Urothelium cell line (cell line): ENCODE data around the gene LMLN.
"Not testable (repeated sequence)": the region's sequence is repeated elsewhere in the genome, so short reads cannot be mapped to it uniquely, and the experiment has no call there.

Source experiments
- DNase-seq: peaks from one replicate; pipeline ENCODE4 v3.0.0; 2011; ENCODE audit warnings: low spot score, mixed read lengths
- FAIRE-seq: peaks from 2 replicates; lab custom pipeline; 2011; peaks lifted over from hg19 to GRCh38; lab: Jason Lieb, UNC

Gene LMLN

DNA sequence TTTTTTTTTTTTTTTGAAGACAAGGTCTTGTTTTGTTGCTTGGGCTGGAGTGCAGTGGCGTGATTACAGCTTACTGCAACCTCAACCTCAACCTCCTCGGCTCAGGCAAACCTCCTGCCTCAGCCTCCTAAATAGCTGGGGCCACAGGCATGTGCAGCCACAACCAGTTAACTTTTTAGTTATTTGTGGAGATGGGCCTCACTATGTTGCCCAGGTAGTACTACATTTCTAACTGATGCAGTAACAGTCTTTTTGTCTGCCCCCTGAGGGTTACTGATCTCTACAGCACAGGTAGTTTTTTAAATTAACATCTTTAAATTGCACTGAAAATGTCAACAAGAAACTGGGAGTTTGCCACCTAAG lies 3.4 kb upstream of the LMLN start:
- FAIRE-seq, result no peak

GRCh38 chr3:197957790-197958133 lies 2.3 kb upstream of the LMLN start:
- no peak for DNase-seq
- no peak for FAIRE-seq

More for the DNA sequence above, 3.4 kb upstream of the LMLN start:
- DNase-seq, result no peak

- DNase-seq (no peak), FAIRE-seq (no peak)
Observed at GRCh38 chr3:197958346-197958745, 1.7 kb upstream of the LMLN start.

DNA sequence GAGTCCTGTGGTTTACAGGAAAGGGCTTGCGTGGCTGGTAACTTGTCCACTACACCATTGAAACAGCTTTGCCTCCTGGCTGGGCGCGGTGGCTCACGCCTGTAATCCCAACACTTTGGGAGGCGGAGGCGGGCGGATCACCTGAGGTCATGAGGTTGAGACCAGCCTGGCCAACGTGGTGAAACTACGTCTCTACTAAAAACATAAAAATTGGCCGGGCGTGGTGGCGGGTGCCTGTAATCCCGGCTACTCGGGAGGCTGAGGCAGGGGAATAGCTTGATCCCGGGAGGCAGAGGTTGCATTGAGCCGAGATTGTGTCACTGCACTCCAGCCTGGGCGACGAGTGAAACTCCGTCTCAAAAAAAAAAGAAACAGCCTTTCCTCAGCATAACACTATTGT lies 1.2 kb upstream of the LMLN start:
- not testable (repeated sequence) for FAIRE-seq

GRCh38 chr3:197959500-197959890 lies 522 bp upstream of the LMLN start:
- FAIRE-seq (no peak), DNase-seq (no peak)

More for the DNA sequence above, 1.2 kb upstream of the LMLN start:
- DNase-seq, result not testable (repeated sequence)

- no peak for FAIRE-seq
- DNase-seq, result no peak
Observed at GRCh38 chr3:197960694-197961581, 921 bp downstream of the LMLN start.

GRCh38 chr3:197961582-197961945 lies 1.5 kb downstream of the LMLN start:
- DNase-seq (no peak), FAIRE-seq (no peak)

- DNase-seq, result no peak
- FAIRE-seq, result no peak
Observed at GRCh38 chr3:197963019-197963637, 3.1 kb downstream of the LMLN start.

DNA sequence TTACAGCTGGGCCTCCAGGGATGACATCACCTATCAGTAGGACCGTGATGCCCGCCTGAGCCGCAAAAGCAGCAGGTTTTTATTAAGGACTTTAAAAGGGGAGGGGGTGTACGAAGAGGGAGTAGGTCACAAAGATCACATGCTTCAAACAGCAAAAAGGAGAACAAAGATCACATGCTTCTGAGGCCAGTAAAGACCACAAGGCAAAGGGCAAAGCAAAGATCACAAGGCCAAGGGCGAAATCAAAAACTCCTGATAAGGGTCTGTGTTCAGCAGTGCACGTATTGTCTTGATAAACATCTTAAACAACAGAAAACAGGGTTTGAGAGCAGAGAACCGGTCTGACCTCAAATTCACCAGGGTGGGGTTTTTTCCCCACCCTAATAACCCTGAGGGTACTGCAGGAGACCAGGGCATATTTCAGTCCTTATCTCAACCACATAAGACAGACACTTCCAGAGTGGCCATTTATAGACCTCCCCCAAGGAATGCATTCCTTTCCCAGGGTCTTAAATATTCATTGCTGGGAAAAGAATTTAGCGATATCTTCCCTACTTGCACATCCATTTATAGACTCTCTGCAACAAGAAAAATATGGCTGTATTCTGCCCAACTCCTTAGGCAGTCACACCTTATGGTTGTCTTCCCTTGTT lies 7.4 kb downstream of the LMLN start:
- DNase-seq, FAIRE-seq: not testable (repeated sequence)

- FAIRE-seq (no peak), DNase-seq (no peak)
Observed at GRCh38 chr3:197970588-197970987, 10.6 kb downstream of the LMLN start.

DNA sequence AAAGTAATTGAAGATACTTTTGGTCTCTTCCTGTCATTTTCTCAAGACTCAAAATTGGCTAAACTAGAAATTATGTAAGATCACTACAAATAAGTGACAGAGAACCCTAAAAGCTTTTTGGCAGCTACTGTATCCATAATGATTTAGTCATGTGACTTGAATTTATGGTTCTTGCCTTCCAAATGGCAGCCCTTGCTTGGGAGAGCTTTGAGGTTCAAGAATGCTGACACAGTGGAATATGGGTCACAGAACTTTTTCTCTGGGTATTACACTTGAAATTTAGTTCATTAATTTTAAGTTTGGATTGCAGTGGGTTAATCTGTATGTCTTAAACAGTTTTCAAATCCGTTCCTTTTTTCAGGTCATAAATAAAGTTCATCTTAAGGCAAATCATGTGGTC lies 14.0 kb downstream of the LMLN start:
- FAIRE-seq, result no peak

DNA sequence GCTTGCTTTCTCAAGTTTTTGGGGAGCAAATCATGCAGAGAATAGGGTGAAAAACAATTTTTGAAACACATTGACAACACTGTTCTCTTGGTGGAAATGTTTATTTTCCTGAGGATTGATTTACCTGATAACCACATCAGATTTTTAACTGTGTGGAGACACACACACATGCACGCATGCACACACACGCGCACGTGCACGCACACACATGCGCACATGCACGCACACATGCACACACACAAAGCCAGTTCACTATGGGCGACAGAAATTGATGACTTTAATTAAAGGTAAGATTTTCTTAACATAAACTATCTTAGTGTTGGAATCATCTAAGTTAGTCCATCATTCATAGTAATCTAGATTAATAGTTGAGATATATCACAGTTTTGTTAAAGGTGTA lies 15.3 kb downstream of the LMLN start:
- DNase-seq, result no peak
- FAIRE-seq, result no peak

More for the DNA sequence above, 14.0 kb downstream of the LMLN start:
- no peak for DNase-seq

DNA sequence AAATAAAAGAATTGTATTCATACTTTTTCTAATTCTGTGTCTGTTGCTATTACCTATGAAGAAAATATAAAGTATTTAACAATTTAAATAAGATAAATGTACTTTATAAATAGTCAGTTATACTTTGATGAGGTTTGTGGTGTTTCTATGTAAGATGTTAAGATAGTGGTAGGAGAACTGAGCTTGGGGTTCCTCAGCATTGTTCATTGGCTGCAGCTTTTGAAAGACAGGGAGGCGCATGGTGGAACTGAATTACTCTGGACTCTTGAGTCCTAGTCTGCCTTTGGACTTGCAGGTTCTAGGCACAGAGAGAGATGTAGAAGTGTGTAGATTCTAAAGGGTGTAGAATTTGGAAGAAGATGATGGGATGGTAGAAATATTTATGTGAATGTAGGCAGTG lies 23.1 kb downstream of the LMLN start:
- FAIRE-seq, result no peak
- no peak for DNase-seq

GRCh38 chr3:197989651-197990050 lies 29.6 kb downstream of the LMLN start:
- FAIRE-seq, result no peak
- DNase-seq, result no peak

DNA sequence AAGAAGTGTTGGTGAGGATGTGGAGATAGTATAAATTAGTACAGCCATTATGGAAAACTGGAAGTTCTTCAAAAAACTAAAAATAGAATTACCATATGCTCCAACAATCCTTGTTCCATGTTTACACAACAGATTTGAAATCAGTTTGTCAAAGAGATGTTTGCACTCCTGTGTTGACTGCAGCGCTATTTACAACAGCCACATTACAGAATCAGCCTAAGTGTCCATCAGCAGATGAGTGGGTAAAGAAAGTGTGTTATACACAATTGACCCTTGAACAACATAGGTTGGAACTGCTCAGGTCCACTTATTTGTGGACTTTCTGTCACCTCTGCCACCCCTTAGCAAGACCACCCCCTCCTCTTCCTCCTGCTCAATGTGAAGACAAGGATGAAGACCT lies 34.7 kb downstream of the LMLN start:
- FAIRE-seq, result no peak
- DNase-seq, result no peak

- DNase-seq (no peak), FAIRE-seq (no peak)
Observed at GRCh38 chr3:197996855-197997254, 36.8 kb downstream of the LMLN start.

- FAIRE-seq, result no peak
Observed at GRCh38 chr3:197997936-197998335, 37.9 kb downstream of the LMLN start.

GRCh38 chr3:198017090-198017489 lies 57.1 kb downstream of the LMLN start:
- FAIRE-seq, result no peak
- DNase-seq, result no peak

More at GRCh38 chr3:197997936-197998335, 37.9 kb downstream of the LMLN start:
- no peak for DNase-seq

DNA sequence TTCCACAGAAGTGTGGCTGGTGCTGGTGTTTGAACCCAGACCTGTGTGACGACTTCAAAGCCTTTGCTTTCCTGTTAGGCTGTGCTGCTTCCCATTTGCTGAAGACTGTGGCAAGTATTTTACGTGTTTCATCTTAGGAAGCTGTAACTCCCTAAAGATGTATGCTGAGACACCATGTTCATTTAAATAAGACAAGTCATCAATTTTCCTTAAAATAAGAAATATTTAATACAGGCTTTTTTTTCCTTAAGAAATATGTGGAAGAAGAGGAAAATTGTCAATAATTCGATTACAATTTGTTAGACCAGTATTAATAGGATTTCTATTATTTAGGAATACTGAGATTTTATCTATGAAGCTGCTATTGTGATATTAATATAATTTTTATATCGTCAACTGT lies 58.4 kb downstream of the LMLN start:
- FAIRE-seq (no peak), DNase-seq (no peak)

DNA sequence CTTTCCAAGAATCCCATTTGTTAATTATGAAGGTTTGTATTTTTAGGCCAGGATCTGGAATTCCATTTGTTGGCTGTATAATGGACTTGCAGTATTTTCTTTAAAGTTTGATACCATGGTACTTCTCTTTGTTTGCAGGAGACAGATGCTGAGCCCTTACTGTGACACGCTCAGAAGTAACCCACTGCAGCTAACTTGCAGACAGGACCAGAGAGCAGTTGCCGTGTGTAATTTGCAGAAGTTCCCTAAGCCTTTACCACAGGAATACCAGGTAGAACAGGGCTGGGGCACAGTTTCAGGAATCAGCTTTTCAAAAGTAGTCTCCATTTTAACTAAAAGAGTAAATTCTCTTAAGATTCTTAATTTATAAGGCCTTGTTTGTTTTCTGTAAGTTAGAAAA lies 59.1 kb downstream of the LMLN start:
- no peak for DNase-seq
- no peak for FAIRE-seq

DNA sequence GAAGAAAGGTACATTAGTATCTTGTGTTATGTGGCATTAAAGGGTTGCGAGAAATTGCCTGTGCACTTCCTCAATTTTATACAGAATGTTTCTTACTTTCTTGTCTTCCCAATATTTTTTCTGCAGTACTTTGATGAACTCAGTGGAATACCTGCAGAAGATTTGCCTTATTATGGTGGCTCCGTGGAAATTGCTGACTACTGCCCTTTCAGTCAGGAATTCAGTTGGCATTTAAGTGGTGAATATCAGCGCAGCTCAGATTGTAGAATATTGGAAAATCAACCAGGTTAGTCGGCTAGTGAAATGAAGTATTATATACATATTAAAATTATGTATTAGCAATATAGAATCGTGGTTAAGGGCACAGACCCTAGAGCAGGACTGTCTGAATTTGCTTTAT lies 61.3 kb downstream of the LMLN start:
- FAIRE-seq (no peak), DNase-seq (no peak)

GRCh38 chr3:198022604-198023003 lies 62.6 kb downstream of the LMLN start:
- no peak for DNase-seq
- FAIRE-seq, result no peak
